ENCODE data around the gene IGF2BP2. TPM values are rescaled to one million over a fixed set of nuclear protein-coding genes. Genes with fewer than 3 reads are reported as not detected.

The IGF2BP2 gene
- total and polyA plus RNA-seq, 2 donors from 2014 or later: 7.7 to 26.9 TPM

DNA sequence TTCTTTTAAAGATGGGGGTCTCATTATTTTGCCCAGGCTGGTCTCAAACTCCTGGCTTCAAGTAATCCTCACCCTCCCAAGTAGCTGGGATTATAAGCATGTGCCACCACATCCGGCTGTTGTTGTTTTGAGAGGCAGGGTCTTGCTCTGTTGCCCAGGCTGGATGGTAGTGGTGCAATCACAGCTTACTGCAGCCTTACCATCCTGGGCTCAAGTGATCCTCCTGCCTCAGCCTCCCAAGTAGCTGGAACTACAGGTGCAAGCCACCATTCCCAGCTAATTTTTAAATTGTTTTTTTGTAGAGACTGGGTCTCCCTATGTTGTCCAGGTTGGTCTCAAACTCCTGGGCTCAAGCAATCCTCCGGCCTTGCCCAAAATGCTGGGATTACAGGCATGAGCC is 133.2 kb downstream of the IGF2BP2 start:
- Histone ChIP-seq H3K27me3 (ENCODE audit: control insufficient read depth, insufficient read depth, low read length) (no peaks in the 10 kb centered on the region), H3K9ac (ENCODE audit: low read length in 3 of 3) (no peak overlapping the region), H3K4me1 (ENCODE audit: control insufficient read depth in 2 of 3, insufficient read depth in 2 of 3, low read depth in 1 of 3, low read length in 3 of 3) (peaks cover 0 to 2% (median 0%) of the 10 kb centered on the region in 3 donors), H3K36me3 (ENCODE audit: control insufficient read depth in 2 of 3, insufficient read depth in 3 of 3, low read length in 3 of 3) (peaks cover 0 to 17% (median 8%) of the 10 kb centered on the region in 3 donors), H3K9me3 (ENCODE audit: control insufficient read depth in 2 of 3, insufficient read depth in 1 of 3, low read length in 3 of 3) (no peaks in the 10 kb centered on the region), H3K4me3 (ENCODE audit: low read length in 3 of 3) (no peak overlapping the region), H3K27ac (ENCODE audit: low read depth in 2 of 2, low read length in 2 of 2) (no peak overlapping the region)
- intact Hi-C loops (cut with DNase I): no loop called here
- DNase-seq: no peak
- TF ChIP-seq, protein P1, sequence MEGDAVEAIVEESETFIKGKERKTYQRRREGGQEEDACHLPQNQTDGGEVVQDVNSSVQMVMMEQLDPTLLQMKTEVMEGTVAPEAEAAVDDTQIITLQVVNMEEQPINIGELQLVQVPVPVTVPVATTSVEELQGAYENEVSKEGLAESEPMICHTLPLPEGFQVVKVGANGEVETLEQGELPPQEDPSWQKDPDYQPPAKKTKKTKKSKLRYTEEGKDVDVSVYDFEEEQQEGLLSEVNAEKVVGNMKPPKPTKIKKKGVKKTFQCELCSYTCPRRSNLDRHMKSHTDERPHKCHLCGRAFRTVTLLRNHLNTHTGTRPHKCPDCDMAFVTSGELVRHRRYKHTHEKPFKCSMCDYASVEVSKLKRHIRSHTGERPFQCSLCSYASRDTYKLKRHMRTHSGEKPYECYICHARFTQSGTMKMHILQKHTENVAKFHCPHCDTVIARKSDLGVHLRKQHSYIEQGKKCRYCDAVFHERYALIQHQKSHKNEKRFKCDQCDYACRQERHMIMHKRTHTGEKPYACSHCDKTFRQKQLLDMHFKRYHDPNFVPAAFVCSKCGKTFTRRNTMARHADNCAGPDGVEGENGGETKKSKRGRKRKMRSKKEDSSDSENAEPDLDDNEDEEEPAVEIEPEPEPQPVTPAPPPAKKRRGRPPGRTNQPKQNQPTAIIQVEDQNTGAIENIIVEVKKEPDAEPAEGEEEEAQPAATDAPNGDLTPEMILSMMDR (IDR thresholded peaks at IDR 0.05; ENCODE audit: borderline replicate concordance, extremely low read depth, insufficient read depth): no peak
- no peak for FAIRE-seq

DNA sequence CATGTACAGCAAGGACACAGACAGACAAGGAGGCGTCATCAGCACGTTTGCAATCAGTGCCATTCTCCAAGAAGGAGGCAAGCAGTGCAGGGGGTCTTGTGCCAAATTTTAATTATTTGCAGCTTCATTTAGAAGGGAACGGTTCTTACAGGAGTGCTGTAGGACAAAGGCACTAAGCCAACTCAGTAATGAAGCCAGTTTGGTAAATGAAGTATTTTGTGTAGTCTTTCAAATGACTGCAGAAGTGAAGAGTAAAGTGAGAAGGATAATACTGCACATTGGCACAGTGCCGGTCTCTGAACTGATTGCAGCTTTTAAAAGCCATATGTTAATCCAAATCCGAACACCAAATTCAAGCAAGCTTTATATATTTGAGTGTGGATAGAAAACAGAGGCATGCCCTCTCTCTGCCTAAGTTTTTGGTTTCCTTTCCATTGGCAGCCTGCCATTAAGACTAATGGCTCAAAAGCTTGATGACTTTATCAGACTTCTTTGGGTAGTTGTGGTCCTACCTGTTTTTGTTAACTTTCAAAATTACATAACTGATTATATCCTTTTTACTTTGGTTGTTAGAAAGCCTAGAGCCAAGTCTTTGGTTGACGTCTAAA is 137.5 kb downstream of the IGF2BP2 start:
- FAIRE-seq: no peak
- intact Hi-C loops (cut with DNase I): no loop called here

DNA sequence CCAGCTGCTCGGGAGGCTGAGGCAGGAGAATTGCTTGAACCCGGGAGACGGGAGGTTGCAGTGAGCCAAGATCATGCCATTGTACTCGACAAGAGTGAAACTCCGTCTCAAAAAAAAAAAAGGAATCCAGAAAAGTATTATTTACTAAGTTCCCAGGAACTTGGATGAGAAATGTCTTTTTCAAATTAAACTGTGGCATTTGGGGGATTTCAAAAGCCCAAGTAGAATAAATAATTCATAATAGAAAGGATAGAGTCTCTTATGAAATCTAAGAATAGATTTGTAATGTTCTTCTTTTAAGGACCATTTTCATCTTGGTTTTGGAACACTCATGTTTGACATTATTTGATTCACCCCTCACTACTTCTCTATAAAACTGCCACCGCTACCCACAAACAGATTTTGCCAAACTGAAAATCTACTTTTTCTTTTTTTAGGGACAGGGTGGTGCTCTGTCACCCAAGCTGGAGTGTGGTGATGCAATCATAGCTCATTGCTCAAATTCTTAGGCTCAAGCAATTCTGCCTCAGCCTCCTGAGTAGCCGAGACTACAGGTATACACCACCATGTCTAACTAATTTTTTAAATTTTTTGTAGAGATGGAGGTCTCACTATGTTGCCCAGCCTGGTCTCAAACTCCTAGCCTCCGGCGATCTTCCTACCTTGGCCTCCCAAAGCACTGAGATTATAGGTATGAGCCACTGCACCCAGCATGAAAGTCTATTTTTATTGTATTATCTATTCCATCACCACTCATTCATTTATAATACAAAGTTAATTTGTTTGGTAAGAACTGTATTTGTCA is 139.4 kb downstream of the IGF2BP2 start:
- Histone ChIP-seq H3K4me1 (ENCODE audit: control insufficient read depth in 2 of 3, insufficient read depth in 2 of 3, low read depth in 1 of 3, low read length in 3 of 3) (no peaks in the 10 kb centered on the region), H3K4me3 (ENCODE audit: low read length in 3 of 3) (no peak overlapping the region), H3K36me3 (ENCODE audit: control insufficient read depth in 2 of 3, insufficient read depth in 3 of 3, low read length in 3 of 3) (peaks cover 0 to 20% (median 13%) of the 10 kb centered on the region in 3 donors), H3K27me3 (ENCODE audit: control insufficient read depth, insufficient read depth, low read length) (no peaks in the 10 kb centered on the region), H3K9me3 (ENCODE audit: control insufficient read depth in 2 of 3, insufficient read depth in 1 of 3, low read length in 3 of 3) (no peaks in the 10 kb centered on the region), H3K9ac (ENCODE audit: low read length in 3 of 3) (no peak overlapping the region), H3K27ac (ENCODE audit: low read depth in 2 of 2, low read length in 2 of 2) (no peak overlapping the region)
- DNase-seq: no peak
- FAIRE-seq: no peak
- intact Hi-C loops (cut with DNase I): no loop called here
- TF ChIP-seq, protein P1 (IDR thresholded peaks at IDR 0.05; ENCODE audit: borderline replicate concordance, extremely low read depth, insufficient read depth): no peak

More for the DNA sequence above, 137.5 kb downstream of the IGF2BP2 start:
- no peak overlapping the region for H3K4me3 ChIP-seq (ENCODE audit: low read length in 3 of 3)
- TF ChIP-seq, protein P1 (IDR thresholded peaks at IDR 0.05; ENCODE audit: borderline replicate concordance, extremely low read depth, insufficient read depth): no peak
- no peaks in the 10 kb centered on the region for H3K9me3 ChIP-seq (ENCODE audit: control insufficient read depth in 2 of 3, insufficient read depth in 1 of 3, low read length in 3 of 3)
- H3K27me3 ChIP-seq (ENCODE audit: control insufficient read depth, insufficient read depth, low read length): no peaks in the 10 kb centered on the region
- H3K27ac ChIP-seq (ENCODE audit: low read depth in 2 of 2, low read length in 2 of 2): no peak overlapping the region
- no peak for DNase-seq
- H3K36me3 ChIP-seq (ENCODE audit: control insufficient read depth in 2 of 3, insufficient read depth in 3 of 3, low read length in 3 of 3): peaks cover 0 to 21% (median 13%) of the 10 kb centered on the region in 3 donors
- H3K4me1 ChIP-seq (ENCODE audit: control insufficient read depth in 2 of 3, insufficient read depth in 2 of 3, low read depth in 1 of 3, low read length in 3 of 3): no peaks in the 10 kb centered on the region
- no peak overlapping the region for H3K9ac ChIP-seq (ENCODE audit: low read length in 3 of 3)

All from kidney (tissue), 14 donors.